Coronary artery (tissue), 2 donors: ENCODE results near the gene ZER1.
"Not testable (repeated sequence)": the region's sequence is repeated elsewhere in the genome, so short reads cannot be mapped to it uniquely, and the experiment has no call there.

Experiments
- DNase-seq: peaks from one replicate; pipeline ENCODE4 v3.0.0-alpha.2; 2017; ENCODE audit warnings: low spot score
- H3K27ac ChIP-seq, 2 donors: fragments of 200-600 bp; sonication (generic); one replicate each; pipeline ENCODE4 v1.5.1; 2016 to 2019
- H3K4me3 ChIP-seq: fragments of 200-600 bp; sonication (generic); 2 replicates; pipeline ENCODE4 v1.5.1; 2016; ENCODE audit warnings: mild to moderate bottlenecking, moderate library complexity
- TF ChIP-seq, protein P1 (sequence below): fragments of 200-600 bp; sonication (generic); IDR thresholded peaks from one replicate; pipeline ENCODE4 v1.5.1; 2019; ENCODE audit warnings: antibody characterized with exemption

The ZER1 gene

DNA sequence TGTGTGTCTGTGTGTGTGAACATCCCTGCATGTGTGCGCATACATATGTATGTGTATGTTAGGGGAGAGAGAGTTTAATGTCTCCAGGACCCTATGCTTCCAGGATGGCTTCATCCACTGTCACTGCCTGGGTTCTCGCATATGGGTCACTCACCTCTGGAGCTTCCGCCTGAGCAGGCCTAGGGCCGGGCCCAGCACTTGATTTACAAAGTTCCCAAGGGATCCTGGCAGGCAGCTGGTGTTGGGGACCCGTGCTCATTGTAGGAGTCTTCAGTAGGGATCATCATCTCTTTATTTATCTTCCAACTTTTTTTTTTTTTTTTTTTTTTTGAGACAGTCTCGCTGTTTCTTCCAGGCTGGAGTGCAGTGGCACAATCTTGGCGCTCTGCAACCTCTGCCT, 28.3 kb upstream of the ZER1 start:
- Histone ChIP-seq H3K4me3 (no peak overlapping the region), H3K27ac (no peak overlapping the region)
- TF ChIP-seq, protein P1, sequence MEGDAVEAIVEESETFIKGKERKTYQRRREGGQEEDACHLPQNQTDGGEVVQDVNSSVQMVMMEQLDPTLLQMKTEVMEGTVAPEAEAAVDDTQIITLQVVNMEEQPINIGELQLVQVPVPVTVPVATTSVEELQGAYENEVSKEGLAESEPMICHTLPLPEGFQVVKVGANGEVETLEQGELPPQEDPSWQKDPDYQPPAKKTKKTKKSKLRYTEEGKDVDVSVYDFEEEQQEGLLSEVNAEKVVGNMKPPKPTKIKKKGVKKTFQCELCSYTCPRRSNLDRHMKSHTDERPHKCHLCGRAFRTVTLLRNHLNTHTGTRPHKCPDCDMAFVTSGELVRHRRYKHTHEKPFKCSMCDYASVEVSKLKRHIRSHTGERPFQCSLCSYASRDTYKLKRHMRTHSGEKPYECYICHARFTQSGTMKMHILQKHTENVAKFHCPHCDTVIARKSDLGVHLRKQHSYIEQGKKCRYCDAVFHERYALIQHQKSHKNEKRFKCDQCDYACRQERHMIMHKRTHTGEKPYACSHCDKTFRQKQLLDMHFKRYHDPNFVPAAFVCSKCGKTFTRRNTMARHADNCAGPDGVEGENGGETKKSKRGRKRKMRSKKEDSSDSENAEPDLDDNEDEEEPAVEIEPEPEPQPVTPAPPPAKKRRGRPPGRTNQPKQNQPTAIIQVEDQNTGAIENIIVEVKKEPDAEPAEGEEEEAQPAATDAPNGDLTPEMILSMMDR, result no peak
- no peak for DNase-seq

DNA sequence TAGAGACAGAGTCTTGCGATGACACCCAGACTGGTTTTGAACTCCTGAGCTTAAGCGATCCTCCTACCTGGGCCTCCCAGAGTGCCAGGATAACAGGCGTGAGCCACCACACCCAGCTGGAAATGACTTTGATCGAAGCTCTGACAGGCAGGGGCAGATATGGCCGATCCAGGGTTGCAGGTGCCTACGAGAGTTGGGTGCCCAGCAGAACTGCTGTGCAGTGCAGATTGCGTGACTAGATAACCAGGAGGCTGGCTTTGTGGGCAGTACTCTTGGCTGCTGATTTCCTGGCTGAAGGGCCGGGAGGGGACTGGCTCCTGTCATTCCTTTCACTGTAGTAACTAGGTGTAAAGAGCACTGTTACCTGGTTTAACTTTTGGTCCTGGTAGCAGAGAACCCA, 27.2 kb upstream of the ZER1 start:
- Histone ChIP-seq H3K4me3 (no peak overlapping the region), H3K27ac (no peak overlapping the region)
- TF ChIP-seq, protein P1, result no peak
- no peak for DNase-seq

DNA sequence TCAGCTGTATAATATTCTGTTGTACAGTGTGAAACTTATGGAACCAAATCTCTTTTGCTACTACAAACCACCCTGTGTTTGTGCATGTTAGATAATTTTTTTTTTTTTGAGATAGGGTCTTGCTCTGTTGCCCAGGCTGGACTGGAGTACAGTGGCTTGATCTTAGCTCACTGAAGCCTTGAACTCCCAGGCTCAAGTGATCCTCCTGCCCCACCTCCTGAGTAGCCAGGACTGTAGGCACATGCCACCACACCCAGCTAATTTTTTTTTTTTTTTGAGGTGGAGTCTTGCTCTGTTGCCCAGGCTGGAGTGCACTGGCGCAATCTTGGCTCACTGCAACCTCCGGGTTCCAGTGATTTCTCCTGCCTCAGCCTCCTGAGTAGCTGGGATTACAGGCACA, 23.2 kb upstream of the ZER1 start:
- not testable (repeated sequence) for H3K27ac ChIP-seq, DNase-seq, H3K4me3 ChIP-seq

DNA sequence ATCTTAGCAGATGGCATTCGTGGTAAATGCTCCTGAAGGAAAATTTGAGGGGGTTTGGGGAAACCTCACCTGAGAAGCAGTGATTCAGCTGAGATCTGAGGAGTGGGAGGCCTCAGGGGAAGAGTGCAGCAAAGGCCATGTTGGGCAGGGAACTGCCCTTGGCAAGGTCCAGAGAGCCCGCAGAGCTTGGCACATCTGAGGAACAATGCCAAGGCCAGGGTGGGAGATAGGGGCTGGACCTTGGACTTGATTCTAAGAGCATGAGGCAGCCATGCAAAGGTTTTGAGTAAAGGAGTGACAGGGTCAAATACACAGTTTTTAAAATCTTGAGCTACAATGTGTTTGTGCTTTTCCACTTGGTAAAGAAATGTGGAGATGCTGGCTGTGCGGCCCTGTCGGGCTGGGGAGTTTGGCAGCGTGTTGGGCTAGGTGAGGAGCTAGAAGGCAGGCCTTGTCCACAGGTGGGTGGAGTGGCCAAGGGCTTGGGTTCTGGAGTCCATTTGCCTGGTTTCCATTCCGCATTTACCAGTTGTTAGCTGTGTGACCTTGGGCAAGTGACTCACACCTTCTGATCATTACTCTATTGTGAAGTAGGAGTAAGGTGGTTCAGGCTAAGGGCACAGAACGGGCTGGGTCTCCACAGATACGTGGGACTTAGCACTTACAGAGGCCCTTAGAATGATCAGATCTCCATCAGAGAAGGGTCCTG, 21.4 kb upstream of the ZER1 start:
- TF ChIP-seq, protein P1, result no peak
- no peak overlapping the region for H3K4me3 ChIP-seq
- no peak for DNase-seq
- no peak overlapping the region for H3K27ac ChIP-seq

DNA sequence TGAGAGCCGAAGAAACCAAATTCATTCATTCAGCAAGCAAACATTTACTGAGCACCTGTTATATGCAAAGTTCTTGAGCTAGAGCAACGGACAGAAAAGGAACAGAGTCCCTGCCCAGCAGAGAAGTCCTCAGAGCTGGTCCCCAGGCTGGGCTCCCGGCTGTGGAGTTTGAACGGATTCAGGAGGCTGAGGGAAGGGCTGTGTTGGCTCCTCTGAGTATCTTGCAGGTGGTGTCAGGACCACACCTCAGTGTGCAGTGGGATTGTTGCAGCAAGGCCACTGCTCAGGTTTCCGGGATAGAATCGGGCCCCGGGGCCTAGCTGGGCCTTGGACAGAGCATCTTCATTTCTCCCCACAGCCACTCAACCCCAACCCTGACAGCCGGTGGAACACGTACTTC, 20.4 kb upstream of the ZER1 start:
- no peak overlapping the region for H3K4me3 ChIP-seq
- no peak overlapping the region for H3K27ac ChIP-seq
- TF ChIP-seq, protein P1, result no peak
- no peak for DNase-seq

DNA sequence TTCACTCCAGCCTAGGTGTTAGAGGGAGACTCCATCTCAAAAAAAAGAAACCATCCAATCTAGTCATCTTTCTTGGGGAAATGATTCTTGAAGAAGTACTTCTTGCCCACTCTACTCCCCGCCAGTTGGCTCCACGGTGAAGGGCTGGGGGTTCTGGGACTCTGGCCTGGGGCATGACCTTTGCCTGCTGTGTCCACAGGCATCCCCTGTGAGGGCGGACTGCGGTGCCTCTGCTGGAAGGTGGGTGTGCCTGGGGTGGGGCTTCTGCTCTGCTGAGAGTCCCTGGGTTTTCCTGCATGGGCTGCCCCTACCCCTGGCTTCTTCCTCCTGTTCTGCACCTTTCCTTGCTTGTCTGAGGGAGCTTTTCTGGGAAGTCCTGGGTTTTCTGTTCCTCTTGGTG, 18.8 kb upstream of the ZER1 start:
- Histone ChIP-seq H3K27ac (no peak overlapping the region), H3K4me3 (no peak overlapping the region)
- TF ChIP-seq, protein P1, result no peak
- DNase-seq, result no peak

DNA sequence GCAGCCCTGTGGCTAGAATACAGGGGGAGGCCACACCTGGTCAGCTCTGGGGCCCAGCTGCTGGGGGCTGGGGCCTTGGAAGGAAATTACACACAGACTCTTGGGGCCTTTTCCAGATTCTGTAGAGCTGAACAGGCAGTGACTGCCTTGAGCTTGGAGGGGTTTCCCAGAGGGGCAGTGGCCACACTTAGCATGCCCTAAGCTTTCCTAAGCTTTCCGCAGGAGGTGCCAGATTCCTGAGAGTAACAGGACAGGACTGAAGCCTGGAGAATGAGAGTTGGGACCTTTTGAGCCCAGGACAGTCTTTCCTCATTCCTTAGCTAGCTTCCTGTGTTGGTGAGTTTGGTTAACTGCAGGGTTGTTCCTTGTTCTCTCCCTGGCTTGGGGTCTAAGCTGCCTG, 16.7 kb upstream of the ZER1 start:
- TF ChIP-seq, protein P1, result no peak
- DNase-seq, result no peak
- peak overlapping the region; percentile 97 for H3K4me3 ChIP-seq

More for the DNA sequence above, 16.7 kb upstream of the ZER1 start:
- H3K27ac ChIP-seq, result no peak overlapping the region
